ENCODE results near the gene PFKP.

DNA sequence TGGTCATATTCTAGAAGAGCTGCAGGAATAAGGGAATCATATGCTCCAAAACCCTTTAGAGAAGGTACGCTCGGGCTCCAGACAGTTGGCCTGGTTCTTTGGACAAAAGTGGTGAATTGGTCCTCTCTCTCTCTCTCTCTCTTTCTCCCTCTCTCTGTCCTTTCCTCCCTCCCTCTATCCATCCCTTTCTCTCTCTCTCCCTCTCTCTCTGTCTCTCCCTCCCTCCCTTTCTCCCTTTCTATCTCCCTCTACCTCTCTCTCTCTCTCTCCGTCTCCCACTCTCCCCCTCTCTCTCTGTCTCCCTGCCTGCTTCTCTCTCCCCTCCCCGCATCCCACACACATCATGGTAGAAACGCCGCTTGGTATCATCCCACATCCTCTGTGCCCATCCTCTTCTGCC is 19.8 kb upstream of the PFKP start:
- TF ChIP-seq, protein P1, sequence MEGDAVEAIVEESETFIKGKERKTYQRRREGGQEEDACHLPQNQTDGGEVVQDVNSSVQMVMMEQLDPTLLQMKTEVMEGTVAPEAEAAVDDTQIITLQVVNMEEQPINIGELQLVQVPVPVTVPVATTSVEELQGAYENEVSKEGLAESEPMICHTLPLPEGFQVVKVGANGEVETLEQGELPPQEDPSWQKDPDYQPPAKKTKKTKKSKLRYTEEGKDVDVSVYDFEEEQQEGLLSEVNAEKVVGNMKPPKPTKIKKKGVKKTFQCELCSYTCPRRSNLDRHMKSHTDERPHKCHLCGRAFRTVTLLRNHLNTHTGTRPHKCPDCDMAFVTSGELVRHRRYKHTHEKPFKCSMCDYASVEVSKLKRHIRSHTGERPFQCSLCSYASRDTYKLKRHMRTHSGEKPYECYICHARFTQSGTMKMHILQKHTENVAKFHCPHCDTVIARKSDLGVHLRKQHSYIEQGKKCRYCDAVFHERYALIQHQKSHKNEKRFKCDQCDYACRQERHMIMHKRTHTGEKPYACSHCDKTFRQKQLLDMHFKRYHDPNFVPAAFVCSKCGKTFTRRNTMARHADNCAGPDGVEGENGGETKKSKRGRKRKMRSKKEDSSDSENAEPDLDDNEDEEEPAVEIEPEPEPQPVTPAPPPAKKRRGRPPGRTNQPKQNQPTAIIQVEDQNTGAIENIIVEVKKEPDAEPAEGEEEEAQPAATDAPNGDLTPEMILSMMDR (IDR thresholded peaks at IDR 0.05) = no peak
- no peak for TF ChIP-seq EP300 (IDR thresholded peaks at IDR 0.05)
- TF ChIP-seq POLR2A (IDR thresholded peaks at IDR 0.05) = no peak
